HCT116 (cell line): ENCODE data around the gene SHISAL2B. TPM values are rescaled to one million over a fixed set of nuclear protein-coding genes. Genes with fewer than 3 reads are reported as not detected.
A peak's percentile ranks its signal among the peaks of the same experiment; 100 is the strongest.

Experiments
- ATAC-seq: fragments of 200-7000 bp; cut with Tn5 transposase; 2 replicates; pipeline ENCODE4 v1.9.1; 2020; ENCODE audit warnings: mild to moderate bottlenecking, moderate library complexity
- Bru-seq: library from RNA; stranded (reverse); fragments of 400-500 nt; gene quantifications from one replicate; lab custom pipeline; 2021; lab: Mats Ljungman, UMichigan
- BruChase-seq, 2 experiments: library from RNA; stranded (reverse); fragments of 400-500 nt; gene quantifications; one replicate each; lab custom pipeline; 2021; lab: Mats Ljungman, UMichigan
- BruUV-seq: library from RNA; stranded (reverse); fragments of 400-500 nt; replicated peaks from 2 replicates; lab custom pipeline; 2021; lab: Mats Ljungman, UMichigan
- CTCF ChIA-PET: fragments of 300-600 bp; sonication (Branson Sonifier 250); formaldehyde crosslinking; loops from one replicate; lab custom pipeline; 2021; ENCODE audit warnings: antibody characterized with exemption; lab: Charles Lee
- POLR2A ChIA-PET: fragments of 300-600, 350-600 bp; sonication (Branson Sonifier 250); formaldehyde crosslinking; loops from one replicate; lab custom pipeline; 2021; ENCODE audit warnings: antibody characterized with exemption; lab: Charles Lee
- RAD21 ChIA-PET, 2 experiments: fragments of 300-600 bp; sonication (Branson Sonifier 250); formaldehyde crosslinking; loops; one replicate each; lab custom pipeline; 2023; ENCODE audit warnings: low total read pairs in 2 of 2; ENCODE audit not compliant: uncharacterized antibody in 2 of 2, unreplicated experiment in 2 of 2, low non-redundant PET in 1 of 2; lab: Charles Lee
- DNase-seq: peaks from one replicate; pipeline ENCODE4 v3.0.0-alpha.2; 2010; ENCODE audit warnings: low read depth, low spot score
- H2AFZ ChIP-seq: fragments of 200-600 bp; shearing (Covaris generic), sonication (generic); 2 replicates; pipeline ENCODE4 v1.6.1; 2017; ENCODE audit warnings: low read depth, mixed run types, mixed read lengths, antibody characterized with exemption, low read length; ENCODE audit not compliant: poor library complexity, severe bottlenecking
- H3K27ac ChIP-seq: 2 replicates; pipeline ENCODE4 v1.5.1; 2012; ENCODE audit warnings: low read depth, low read length
- H3K27me3 ChIP-seq: fragments of 200-600 bp; sonication (generic); 2 replicates; pipeline ENCODE4 v1.6.1; 2016; ENCODE audit warnings: mixed run types, low read length, mixed read lengths; ENCODE audit not compliant: insufficient read depth
- H3K36me3 ChIP-seq, 2 experiments: fragments of 200-500 bp in 1 of 2; fragments of 200-600 bp in 1 of 2; sonication (Bioruptor generic) in 1 of 2; sonication (generic) in 1 of 2; 2 replicates each; pipeline versions ENCODE4 v1.5.1 to v1.6.1; 2014 to 2016; ENCODE audit warnings: low read length in 2 of 2, inconsistent platforms in 1 of 2, mixed read lengths in 1 of 2, mixed run types in 1 of 2; ENCODE audit not compliant: insufficient read depth in 2 of 2, control insufficient read depth in 1 of 2
- H3K4me1 ChIP-seq, 2 experiments: fragments of 200-600 bp in 1 of 2; sonication (generic) in 1 of 2; 2 replicates each; pipeline versions ENCODE4 v1.5.1 to v1.6.1; 2012 to 2017; ENCODE audit warnings: low read length in 2 of 2, inconsistent platforms in 1 of 2, mild to moderate bottlenecking in 1 of 2, mixed read lengths in 1 of 2, mixed run types in 1 of 2, moderate library complexity in 1 of 2; ENCODE audit not compliant: insufficient read depth in 2 of 2, control insufficient read depth in 1 of 2
- H3K4me2 ChIP-seq: fragments of 200-600 bp; sonication (generic); 2 replicates; pipeline ENCODE4 v1.6.1; 2017; ENCODE audit warnings: mixed run types, low read length, mixed read lengths
- H3K4me3 ChIP-seq, 2 experiments: fragments of 200-600 bp in 1 of 2; sonication (generic) in 1 of 2; replicated peaks in 1 of 2; 2 replicates each; pipeline ENCODE4 v1.5.1; 2011 to 2016; ENCODE audit warnings: low read length in 2 of 2, control low read depth in 1 of 2, low read depth in 1 of 2, mild to moderate bottlenecking in 1 of 2, mixed read lengths in 1 of 2, mixed run types in 1 of 2
- H3K79me2 ChIP-seq: fragments of 200-600 bp; sonication (generic); 2 replicates; pipeline ENCODE4 v1.6.1; 2017; ENCODE audit warnings: mild to moderate bottlenecking, mixed run types, low read length, moderate library complexity, mixed read lengths; ENCODE audit not compliant: insufficient read depth
- H3K9ac ChIP-seq: fragments of 200-600 bp; sonication (generic); 2 replicates; pipeline ENCODE4 v1.6.1; 2016; ENCODE audit warnings: low read length, mixed read lengths
- H3K9me2 ChIP-seq: fragments of 200-600 bp; sonication (generic), shearing (Covaris generic); 2 replicates; pipeline ENCODE4 v1.6.1; 2017; ENCODE audit warnings: mixed run types, mild to moderate bottlenecking, moderate library complexity; ENCODE audit not compliant: insufficient read depth
- H3K9me3 ChIP-seq, 2 experiments: fragments of 200-500 bp in 1 of 2; fragments of 200-600 bp in 1 of 2; sonication (Bioruptor generic) in 1 of 2; sonication (generic) in 1 of 2; 2 replicates each; pipeline ENCODE4 v1.6.1; 2014 to 2017; ENCODE audit warnings: low read length in 2 of 2, mixed read lengths in 2 of 2, inconsistent platforms in 1 of 2, low read depth in 1 of 2, mild to moderate bottlenecking in 1 of 2, mixed run types in 1 of 2, moderate library complexity in 1 of 2; ENCODE audit not compliant: control insufficient read depth in 1 of 2, insufficient read depth in 1 of 2
- H4K20me1 ChIP-seq: fragments of 200-600 bp; sonication (generic), shearing (Covaris generic); 2 replicates; pipeline ENCODE4 v1.6.1; 2017; ENCODE audit warnings: mixed run types, mild to moderate bottlenecking, moderate library complexity; ENCODE audit not compliant: insufficient read depth
- FOSL1 ChIP-seq: IDR thresholded peaks from 2 replicates; pipeline ENCODE4 v1.6.1; 2012; ENCODE audit warnings: low read depth
- JUND ChIP-seq: IDR thresholded peaks from 2 replicates; pipeline ENCODE4 v1.6.1; 2012
- REST ChIP-seq: IDR thresholded peaks from 2 replicates; pipeline ENCODE4 v1.6.1; 2012; ENCODE audit warnings: low read depth
- TCF7L2 ChIP-seq: IDR thresholded peaks from 2 replicates; pipeline ENCODE4 v1.7.0; 2011; ENCODE audit warnings: borderline replicate concordance, inconsistent platforms; ENCODE audit not compliant: insufficient read depth, insufficient read length; ENCODE audit errors: extremely low read depth
- ZFX ChIP-seq: fragments of 450-650 bp; IDR thresholded peaks from 2 replicates; pipeline ENCODE4 v1.6.1; 2017
- intact Hi-C: fragments of 100-400 bp; cut with micrococcal nuclease; formaldehyde crosslinking; loops from 2 replicates; pipeline ENCODE4 v1.10.0; 2022
- long read RNA-seq: library from polyadenylated mRNA; unstranded; transcript quantifications from one replicate; pipeline ENCODE4 v2.0.0, GENCODE V29; 2021; ENCODE audit not compliant: unreplicated experiment
- polyA plus RNA-seq: library from polyadenylated mRNA; unstranded; fragments of >200 nt; gene quantifications from 2 replicates; pipeline ENCODE4 v1.2.1, GENCODE V29; 2012; ENCODE audit warnings: missing spikeins
- total RNA-seq: library from RNA; stranded (reverse); gene quantifications from one replicate; pipeline ENCODE4 v1.2.1, GENCODE V29; 2021; ENCODE audit not compliant: unreplicated experiment

SHISAL2B gene
- total RNA-seq (not detected), Bru-seq, nascent RNA (percentile 3 among the genes with signal in this experiment), BruChase-seq, experiment 1, labeled RNA remaining after a 6-hour chase (percentile 5 among the genes with signal in this experiment), BruChase-seq, experiment 2, labeled RNA remaining after a 2-hour chase (percentile 10 among the genes with signal in this experiment)
- polyA plus RNA-seq, result not detected in 2 replicates
- long read RNA-seq, result 0 reads

- Histone ChIP-seq H3K9me3 (no peaks in the 10 kb centered on the region), H3K4me2 (no peak within 1 kb of the TSS), H3K27me3 (0 out of 2 replicates have a peak, but pooled peaks cover 5% of the 10 kb centered on the region), H3K4me1 (peaks cover 0 to 5% of the 10 kb centered on the region in 2 experiments; a peak in 1 of 4 replicates), H3K9me2 (no peaks in the 10 kb centered on the region), H3K9ac (no peak within 1 kb of the TSS), H2AFZ (no peak within 1 kb of the TSS), H3K27ac (no peak within 1 kb of the TSS), H3K4me3 (no peak within 1 kb of the TSS), H3K79me2 (no peaks in the 10 kb centered on the region), H4K20me1 (no peaks in the 10 kb centered on the region), H3K36me3 (no peaks in the 10 kb centered on the region)
- ChIA-PET POLR2A (no interaction called here), RAD21 (no interaction called here), CTCF (no interaction called here)
- BruUV-seq, result no TSS peak
- TF ChIP-seq FOSL1 (no peak), REST (no peak), JUND (no peak), TCF7L2 (no peak), ZFX (no peak)
- no peak for ATAC-seq
- no peak for DNase-seq
- intact Hi-C loops, result no loop called here
Measured at GRCh38 chr5:64690417-64691151, at the start of gene SHISAL2B. Gene SHISAL2B, plus strand, starts transcription at chr5:64690503. Its CDS starts 121 bp downstream, at chr5:64690624.
